ENCODE measurements around the gene EXOC6B. TPM values are rescaled to one million over a fixed set of nuclear protein-coding genes. Genes with fewer than 3 reads are reported as not detected.

EXOC6B gene
- total RNA-seq, 1 experiment from 2014 or later, result 40.1 TPM

- Histone ChIP-seq H2BK120ac (ENCODE audit: low read depth, low read length, poor library complexity, severe bottlenecking) (no peak overlapping the region), H3K23ac (ENCODE audit: insufficient read length, low read depth, low read length) (no peak overlapping the region), H3T11ph (ENCODE audit: low read length) (no peak overlapping the region), H4K20me1 (ENCODE audit: control insufficient read depth, insufficient read depth, insufficient read length) (no peaks in the 10 kb centered on the region), H3K79me1 (ENCODE audit: insufficient read depth, low read depth, low read length, poor library complexity, severe bottlenecking) (no peaks in the 10 kb centered on the region), H2BK15ac (ENCODE audit: low read depth, low read length) (no peak overlapping the region), H4K8ac (replicated peaks; ENCODE audit: insufficient read length, low read depth, low read length) (no peak overlapping the region), H2AFZ (ENCODE audit: low read length) (no peak overlapping the region), H2BK5ac (ENCODE audit: insufficient read length, low read length) (no peak overlapping the region), H3K18ac (ENCODE audit: insufficient read length, low read depth, low read length) (no peak overlapping the region), H3K14ac (ENCODE audit: insufficient read depth, low read length) (no peak overlapping the region), H3K9me3 (ENCODE audit: control insufficient read depth, low read depth, low read length) (no peaks in the 10 kb centered on the region), H4K91ac (ENCODE audit: insufficient read length, low read depth, low read length) (no peak overlapping the region), H2BK20ac (ENCODE audit: low read depth, low read length, poor library complexity, severe bottlenecking) (no peak overlapping the region), H3K4ac (ENCODE audit: low read depth, low read length) (no peak overlapping the region), H2AK5ac (ENCODE audit: insufficient read length, low read length) (no peak overlapping the region), H4K5ac (ENCODE audit: insufficient read length, low read depth, low read length) (no peak overlapping the region), H3K9ac (ENCODE audit: extremely low read depth, insufficient read length, low read length) (no peak overlapping the region), H3K4me1 (ENCODE audit: insufficient read depth, low read length) (no peaks in the 10 kb centered on the region), H3K56ac (ENCODE audit: insufficient read length, low read depth, low read length) (no peak overlapping the region), H3K79me2 (ENCODE audit: insufficient read depth, low read length) (no peaks in the 10 kb centered on the region), H3K27ac (ENCODE audit: insufficient read length, low read depth, low read length) (no peak overlapping the region), H3K27me3 (ENCODE audit: insufficient read depth, low read length) (no peaks in the 10 kb centered on the region), H3K23me2 (ENCODE audit: insufficient read length, low read depth, low read length, poor library complexity, severe bottlenecking) (no peaks in the 10 kb centered on the region), H2BK12ac (ENCODE audit: insufficient read length, low read depth, low read length) (no peak overlapping the region), H3K4me2 (ENCODE audit: insufficient read depth, insufficient read length, low read length) (no peak overlapping the region)
- H3K27ac Mint-ChIP-seq, result no peak overlapping the region
- no peaks in the 10 kb centered on the region for H3K36me3 Mint-ChIP-seq (ENCODE audit: insufficient read depth in 1 of 3, low read depth in 3 of 3)
- no peak for TF ChIP-seq CTCF (conservative IDR thresholded peaks at IDR 0.05)
- no peak for DNase-seq
- peaks cover 2% of the 10 kb centered on the region in 2 experiments; a peak in 2 of 4 replicates for H3K4me1 Mint-ChIP-seq
- H3K27me3 Mint-ChIP-seq (ENCODE audit: low read depth), result no peaks in the 10 kb centered on the region
- no CpG with 5 or more reads among the region's 1 CpG for WGBS (ENCODE audit: extremely low coverage, insufficient read length, low lambda C conversion rate)
- no peak overlapping the region for H3K4me3 Mint-ChIP-seq
- no peaks in the 10 kb centered on the region for H3K9me3 Mint-ChIP-seq
Observed at GRCh38 chr2:72254831-72255451, 570.9 kb downstream of the EXOC6B start.
